GM18909 (cell line): ENCODE measurements around the gene FKBP1A.

ENCODE experiments used
- ATAC-seq: cut with Tn5 transposase; IDR thresholded peaks from one replicate; pipeline ENCODE4 v1.9.1; 2021; ENCODE audit warnings: mild to moderate bottlenecking; ENCODE audit not compliant: unreplicated experiment, poor library complexity

Gene FKBP1A

DNA sequence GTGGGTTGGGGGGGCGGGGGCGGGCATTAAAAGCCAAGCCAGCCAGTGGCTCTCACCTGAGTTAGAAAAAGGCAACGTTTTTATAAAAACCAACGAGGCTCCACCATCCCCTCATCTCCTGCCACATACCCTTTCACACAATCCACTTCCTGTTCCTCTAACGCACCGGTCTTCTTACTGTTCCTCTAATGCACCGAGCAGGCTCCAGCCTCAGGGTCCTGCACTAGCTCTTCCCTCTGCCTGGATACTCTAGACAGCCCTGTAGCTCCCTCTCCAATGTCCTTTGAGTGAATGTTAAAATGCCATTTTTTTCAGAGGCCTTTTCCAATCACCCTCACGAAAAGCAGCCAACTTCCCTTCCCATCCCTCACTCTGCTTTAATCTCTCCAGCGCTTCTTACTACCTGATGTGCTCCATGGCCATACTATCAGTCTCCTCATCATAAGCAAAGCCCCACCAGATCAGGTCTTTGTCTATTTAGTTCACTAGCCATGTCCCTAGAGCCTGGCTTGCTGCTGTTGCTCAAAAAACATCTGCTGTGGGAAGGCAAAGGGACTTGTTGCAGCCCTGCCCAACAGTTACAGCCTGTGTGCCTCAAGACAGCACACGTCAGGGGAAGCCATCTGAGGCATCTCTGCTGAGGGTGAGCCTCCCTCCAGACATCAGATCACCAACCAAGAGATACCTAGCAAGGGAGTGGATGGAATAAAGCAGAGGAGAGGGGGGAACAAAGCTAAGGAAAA lies 3.9 kb downstream of the FKBP1A start:
- ATAC-seq, result no peak

GRCh38 chr20:1388253-1388652 lies 4.6 kb downstream of the FKBP1A start:
- ATAC-seq, result no peak

GRCh38 chr20:1386323-1386722 lies 6.5 kb downstream of the FKBP1A start:
- no peak for ATAC-seq

DNA sequence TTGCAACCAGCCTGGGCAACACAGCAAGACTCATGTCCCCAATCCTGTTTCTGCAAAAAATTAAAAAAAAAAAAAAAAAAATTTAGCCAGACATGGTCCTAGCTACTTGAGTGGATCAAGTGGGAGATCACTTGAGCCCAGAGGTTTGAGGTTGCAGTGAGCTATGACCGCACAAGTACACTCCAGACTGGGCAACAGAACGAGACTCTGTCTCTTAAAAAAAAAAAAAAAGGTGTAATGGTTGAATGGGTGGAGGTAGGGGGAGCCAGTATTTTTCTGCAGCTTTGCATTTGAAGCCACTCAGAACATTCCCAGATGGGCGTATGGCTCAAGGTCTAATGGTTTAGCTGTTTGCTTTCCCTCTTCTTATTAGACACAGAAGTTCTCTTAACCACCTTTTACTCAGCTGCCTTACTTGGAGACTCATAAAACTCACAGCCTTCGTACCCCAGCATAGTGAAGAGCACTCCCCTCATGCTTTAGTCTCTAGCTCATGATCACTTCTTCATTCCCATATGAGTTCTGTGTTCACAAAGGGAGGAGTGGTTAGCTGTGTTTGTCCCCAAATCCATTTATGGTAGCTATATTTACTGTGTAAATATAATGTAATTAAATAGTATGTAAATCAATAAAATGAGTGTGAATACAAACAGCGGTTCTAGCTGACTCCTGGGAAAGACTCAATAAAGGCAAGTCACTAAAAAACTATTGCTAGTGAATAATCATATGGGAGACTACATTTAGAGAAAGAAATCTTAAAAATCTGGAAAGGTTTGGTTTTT lies 9.0 kb downstream of the FKBP1A start:
- no peak for ATAC-seq

DNA sequence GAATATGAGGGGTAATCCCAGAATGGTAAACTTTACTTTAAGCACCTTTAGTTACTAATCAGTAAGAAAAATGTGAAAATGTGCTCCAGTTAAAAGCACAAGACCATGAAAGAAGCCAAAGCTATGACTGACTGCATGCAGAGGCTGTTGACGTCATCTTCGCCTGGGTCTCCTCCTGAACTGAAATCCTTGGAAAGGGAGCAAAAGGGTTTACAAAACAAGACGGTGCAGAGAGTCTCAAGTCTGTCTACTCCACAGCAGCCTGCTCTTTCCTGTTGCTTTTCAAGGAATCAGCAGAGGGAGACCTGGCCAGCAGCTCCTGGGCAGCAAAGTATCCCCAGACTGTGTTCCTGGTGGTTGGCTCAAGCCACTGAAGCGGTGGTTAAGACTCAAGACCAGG lies 10.2 kb downstream of the FKBP1A start:
- ATAC-seq, result no peak

GRCh38 chr20:1381753-1382591 lies 10.9 kb downstream of the FKBP1A start:
- ATAC-seq, result no peak

- no peak for ATAC-seq
These were observed 14.1 kb downstream of the FKBP1A start for GRCh38 chr20:1378735-1379125.

DNA sequence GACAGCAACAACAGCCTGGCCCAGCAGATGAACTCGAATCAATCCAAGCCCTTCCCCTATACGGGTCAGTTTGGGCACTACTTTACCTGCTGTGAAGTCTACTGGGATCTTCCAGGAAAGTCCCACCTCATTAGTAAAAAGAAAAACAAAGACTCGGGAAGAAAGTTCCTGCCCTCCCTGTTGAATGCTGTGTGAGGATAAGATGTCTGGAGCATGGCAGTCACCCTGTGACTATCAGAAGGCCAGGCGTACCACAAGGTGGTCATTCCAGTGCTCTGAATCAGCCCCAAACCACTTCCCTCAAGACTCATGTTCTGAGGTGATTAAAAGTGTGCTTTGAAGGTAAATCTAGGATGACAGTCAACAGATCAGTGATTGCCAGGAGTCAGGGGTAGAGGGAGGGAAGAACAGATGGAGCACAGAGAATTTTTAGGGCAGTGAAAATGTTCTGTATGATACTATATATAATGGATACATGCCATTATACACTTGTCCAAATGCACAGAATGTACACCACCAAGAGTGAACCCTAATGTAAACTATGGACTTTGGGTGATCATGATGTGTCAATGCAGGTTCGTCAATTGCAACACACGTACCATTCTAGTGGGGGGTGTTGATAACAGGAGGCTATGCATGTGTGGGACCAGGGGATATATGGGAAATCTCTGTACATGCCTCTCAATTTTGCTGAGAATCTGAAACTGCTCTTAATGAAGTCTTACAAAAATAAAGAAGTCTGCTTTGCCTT lies 14.7 kb downstream of the FKBP1A start:
- ATAC-seq, result no peak

DNA sequence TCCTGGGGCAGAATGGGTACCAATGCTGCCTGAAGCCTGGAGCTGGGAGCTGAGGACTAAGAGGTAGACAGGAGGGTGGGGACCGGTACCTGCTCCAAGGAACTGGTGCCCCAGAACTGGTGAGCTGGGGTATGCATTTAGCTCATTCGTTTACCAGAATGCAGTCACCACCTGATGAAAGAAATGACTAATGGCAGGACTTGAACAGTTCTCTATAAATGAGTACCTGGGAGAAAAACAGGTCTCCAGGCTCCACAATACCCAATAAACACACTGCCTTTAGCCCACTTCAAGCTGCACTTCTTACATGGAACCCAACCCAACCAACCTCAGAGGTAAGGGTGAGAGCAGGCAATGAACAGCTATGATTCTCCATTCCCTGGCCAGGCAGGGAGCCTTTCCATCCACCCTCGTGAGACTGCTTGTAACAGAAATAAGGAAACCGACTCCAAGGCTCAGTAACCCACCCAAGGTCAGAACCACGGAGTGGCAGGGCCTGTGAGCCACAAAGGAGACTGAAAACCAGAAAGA lies 15.4 kb downstream of the FKBP1A start:
- ATAC-seq, result no peak

DNA sequence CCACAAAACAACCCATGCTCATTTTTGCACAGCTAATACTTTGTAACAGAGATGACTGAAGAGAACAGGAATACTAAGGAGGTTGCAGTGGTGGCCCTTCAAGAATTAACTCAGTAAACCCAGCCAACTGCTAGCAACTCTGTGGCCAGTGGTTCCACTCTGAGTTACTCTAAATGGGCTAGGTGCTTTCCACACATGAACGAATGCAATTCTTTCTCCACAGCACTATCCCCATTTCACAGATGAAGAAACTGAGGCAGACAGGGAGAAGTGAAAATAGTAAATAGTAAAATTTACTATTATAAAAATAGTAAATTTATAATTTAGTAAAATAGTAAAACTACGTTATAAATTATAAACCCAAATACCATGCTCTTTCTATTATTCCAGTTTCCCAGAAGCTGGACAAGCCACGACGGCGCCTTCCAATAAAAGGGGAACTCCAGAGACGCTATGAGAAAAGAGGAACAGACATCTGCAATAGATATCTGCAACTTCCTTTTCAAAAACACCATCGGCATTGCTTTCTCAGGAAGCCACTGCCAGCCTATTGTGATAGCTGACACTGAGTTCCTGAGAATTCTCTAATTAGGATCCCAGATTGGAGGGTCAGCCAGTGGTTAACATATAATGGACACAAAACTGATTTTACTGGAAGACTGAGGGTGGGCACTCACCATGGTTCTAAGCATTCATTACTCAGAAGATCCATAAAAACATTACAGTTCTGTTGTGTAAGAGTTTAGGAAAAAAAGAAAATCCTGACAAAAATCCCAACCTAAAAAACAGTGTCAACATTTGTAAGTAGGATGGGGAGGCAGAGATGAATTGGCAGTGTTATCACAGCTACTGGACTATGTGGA lies 16.2 kb downstream of the FKBP1A start:
- ATAC-seq, result no peak

- no peak for ATAC-seq
These were observed 16.8 kb downstream of the FKBP1A start for GRCh38 chr20:1376007-1376406.

DNA sequence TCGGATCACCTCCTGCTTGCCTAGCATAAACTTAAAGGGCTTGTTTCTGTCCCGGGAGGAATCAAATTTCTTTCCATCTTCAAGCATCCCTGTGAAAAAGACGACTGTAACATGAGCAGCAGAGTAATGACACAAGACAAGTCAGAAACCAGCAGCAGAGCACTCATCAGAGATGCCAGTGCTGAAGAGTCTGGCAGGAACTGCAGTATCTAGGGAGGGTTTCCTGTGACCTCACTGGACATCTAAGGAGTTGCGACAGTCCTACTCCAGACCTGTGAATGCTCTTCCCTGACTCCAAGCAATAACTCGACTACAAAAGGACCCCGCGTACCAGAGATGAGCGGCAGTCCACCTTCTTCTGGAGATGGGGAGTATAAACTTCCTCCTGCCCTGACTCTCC lies 17.3 kb downstream of the FKBP1A start:
- no peak for ATAC-seq

DNA sequence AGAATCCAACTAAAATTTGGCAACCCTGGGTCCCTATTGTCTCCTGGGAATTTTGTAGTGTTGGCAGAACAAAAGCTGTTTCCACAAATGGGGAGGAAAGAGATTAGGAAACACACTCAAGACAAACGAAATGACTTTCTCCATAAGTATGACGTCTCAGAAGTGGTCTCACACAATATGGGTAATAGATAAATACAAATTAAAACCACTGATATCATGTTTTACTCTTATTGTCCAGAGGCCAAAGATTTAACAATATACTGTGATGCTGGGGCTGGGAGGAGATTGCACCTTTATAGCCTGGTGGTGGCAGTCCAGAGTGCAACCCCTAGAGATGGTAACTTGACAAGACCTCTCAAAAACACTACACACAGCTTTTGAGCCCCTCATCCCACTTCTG lies 18.6 kb downstream of the FKBP1A start:
- ATAC-seq, result no peak

DNA sequence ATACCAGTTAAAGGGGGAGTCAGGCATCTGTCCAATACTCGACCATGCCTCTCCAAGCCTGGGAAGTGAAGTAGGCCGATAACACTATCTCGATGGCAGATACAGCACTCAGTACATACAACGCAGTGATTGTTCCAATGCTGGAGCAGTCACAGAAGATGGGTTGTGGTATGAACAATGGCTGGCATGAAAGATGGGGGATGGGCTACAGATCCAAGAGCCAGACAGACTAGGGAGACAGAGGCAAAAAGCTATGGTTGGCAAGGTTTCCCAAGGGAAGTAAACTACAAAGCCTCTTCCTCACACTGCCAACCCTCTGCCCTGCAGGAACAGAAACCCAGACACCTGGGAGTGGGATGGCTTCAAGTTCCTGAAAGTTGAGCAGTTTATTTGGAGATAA lies 19.2 kb downstream of the FKBP1A start:
- ATAC-seq, result no peak

GRCh38 chr20:1373036-1373435 lies 19.8 kb downstream of the FKBP1A start:
- no peak for ATAC-seq

GRCh38 chr20:1371830-1372539 lies 20.9 kb downstream of the FKBP1A start:
- ATAC-seq, result no peak

DNA sequence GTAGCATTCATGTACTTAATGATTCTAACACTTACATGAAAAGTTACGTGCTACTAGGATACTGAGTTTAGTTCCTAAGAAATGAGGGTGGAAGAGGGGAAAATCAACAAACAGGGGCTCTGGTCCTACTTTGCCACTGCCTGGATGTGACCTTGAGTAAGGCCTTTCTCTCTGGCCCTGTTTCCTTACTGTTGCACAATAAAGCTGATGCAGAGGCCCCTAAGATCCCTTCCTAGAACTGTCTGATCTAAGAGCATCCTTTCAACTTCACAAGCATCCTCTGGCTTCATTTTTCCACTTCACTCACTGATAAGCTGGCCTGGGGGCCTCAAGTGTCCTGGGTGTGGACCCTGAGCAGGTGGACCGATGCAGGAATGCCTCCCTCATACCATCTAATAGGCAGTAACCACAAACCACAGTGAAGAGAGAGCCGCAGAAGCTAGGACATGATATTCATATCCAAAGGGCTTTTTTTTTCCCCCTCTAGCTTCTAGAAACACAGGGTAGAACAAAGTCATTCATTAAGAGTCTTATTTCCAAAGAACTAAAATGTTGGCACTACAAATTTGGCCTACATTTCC lies 21.6 kb downstream of the FKBP1A start:
- ATAC-seq, result no peak

DNA sequence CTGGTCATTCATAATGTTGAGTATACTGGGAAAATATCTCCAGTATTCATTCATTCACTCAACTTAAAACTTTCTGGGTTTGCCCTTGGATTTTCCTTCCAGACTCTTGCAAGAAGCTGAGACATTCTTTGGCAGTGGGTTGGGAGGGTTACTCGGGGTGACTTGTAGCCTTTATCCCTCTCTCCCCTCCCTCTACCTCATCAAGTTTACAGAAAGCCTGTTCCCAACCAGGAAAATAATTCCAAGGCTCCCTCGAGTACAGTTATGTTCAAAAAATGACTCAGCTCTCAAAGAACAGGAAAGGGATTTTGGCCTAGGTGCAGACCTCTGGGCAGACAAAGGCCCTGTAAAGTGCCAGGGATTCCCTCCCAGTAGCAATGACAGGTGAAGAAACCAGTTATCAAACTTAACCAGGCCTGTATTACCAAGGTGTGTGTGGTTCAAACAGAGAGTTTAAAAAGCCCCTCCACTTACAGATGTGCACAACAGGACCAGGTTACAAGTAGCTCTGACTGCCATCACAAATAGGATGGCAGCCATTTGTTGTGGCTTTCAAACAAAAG lies 22.2 kb downstream of the FKBP1A start:
- no peak for ATAC-seq
